Measurements from ENCODE around the gene ZNF428.

The ZNF428 gene

GRCh38 chr19:43582495-43582894, 36.9 kb downstream of the ZNF428 start:
- H3K27ac ChIP-seq (replicated peaks) = no peak overlapping the region
- no peaks in the 10 kb centered on the region for H3K27me3 ChIP-seq (ENCODE audit: insufficient read depth, poor library complexity, severe bottlenecking)
- no peak overlapping the region for H3K4me3 ChIP-seq (replicated peaks; ENCODE audit: insufficient read depth, low read length)
- no peak for DNase-seq (ENCODE audit: low read depth in 1 of 2, low spot score in 1 of 2)
- no peak for TF ChIP-seq GABPA (IDR thresholded peaks at IDR 0.05; ENCODE audit: low read depth)
- TF ChIP-seq POLR2AphosphoS5 (IDR thresholded peaks at IDR 0.05; ENCODE audit: low read depth) = no peak
- no peak for TF ChIP-seq REST (IDR thresholded peaks at IDR 0.05; ENCODE audit: insufficient replicate concordance, low read depth)
- TF ChIP-seq CTCF (IDR thresholded peaks at IDR 0.05; ENCODE audit: insufficient read depth, low read length) = no peak
- TF ChIP-seq SPI1 (IDR thresholded peaks at IDR 0.05; ENCODE audit: borderline replicate concordance, low read depth) = no peak

- Histone ChIP-seq H3K27me3 (ENCODE audit: insufficient read depth, poor library complexity, severe bottlenecking) (no peaks in the 10 kb centered on the region), H3K27ac (replicated peaks) (no peak overlapping the region), H3K4me3 (replicated peaks; ENCODE audit: insufficient read depth, low read length) (no peak overlapping the region)
- TF ChIP-seq SPI1 (IDR thresholded peaks at IDR 0.05; ENCODE audit: borderline replicate concordance, low read depth) (no peak), CTCF (IDR thresholded peaks at IDR 0.05; ENCODE audit: insufficient read depth, low read length) (no peak), POLR2AphosphoS5 (IDR thresholded peaks at IDR 0.05; ENCODE audit: low read depth) (no peak), GABPA (IDR thresholded peaks at IDR 0.05; ENCODE audit: low read depth) (no peak), REST (IDR thresholded peaks at IDR 0.05; ENCODE audit: insufficient replicate concordance, low read depth) (no peak)
- DNase-seq (ENCODE audit: low read depth in 1 of 2, low spot score in 1 of 2) = no peak
Observed at GRCh38 chr19:43581467-43581866, 38.0 kb downstream of the ZNF428 start.

- H3K27ac ChIP-seq (replicated peaks) = no peak overlapping the region
- no peak for TF ChIP-seq REST (IDR thresholded peaks at IDR 0.05; ENCODE audit: insufficient replicate concordance, low read depth)
- TF ChIP-seq CTCF (IDR thresholded peaks at IDR 0.05; ENCODE audit: insufficient read depth, low read length) = no peak
- no peak for TF ChIP-seq SPI1 (IDR thresholded peaks at IDR 0.05; ENCODE audit: borderline replicate concordance, low read depth)
- TF ChIP-seq POLR2AphosphoS5 (IDR thresholded peaks at IDR 0.05; ENCODE audit: low read depth) = no peak
- TF ChIP-seq GABPA (IDR thresholded peaks at IDR 0.05; ENCODE audit: low read depth) = no peak
- no peaks in the 10 kb centered on the region for H3K27me3 ChIP-seq (ENCODE audit: insufficient read depth, poor library complexity, severe bottlenecking)
- H3K4me3 ChIP-seq (replicated peaks; ENCODE audit: insufficient read depth, low read length) = no peak overlapping the region
- DNase-seq (ENCODE audit: low read depth in 1 of 2, low spot score in 1 of 2) = no peak
Observed at GRCh38 chr19:43578787-43579186, 40.6 kb downstream of the ZNF428 start.
